H1 (cell line): ENCODE results near the gene ADRM1. TPM values are rescaled to one million over a fixed set of nuclear protein-coding genes. Genes with fewer than 3 reads are reported as not detected.

Experiments used
- CTCF ChIA-PET: fragments of 300-600 bp; sonication (Branson Sonifier 250); formaldehyde crosslinking; loops from one replicate; lab custom pipeline; 2021; ENCODE audit not compliant: partially characterized antibody; lab: Charles Lee
- POLR2A ChIA-PET: fragments of 300-600 bp; sonication (Branson Sonifier 250); formaldehyde crosslinking; loops from one replicate; lab custom pipeline; 2021; ENCODE audit warnings: inconsistent platforms; ENCODE audit not compliant: partially characterized antibody; lab: Charles Lee
- DNase-seq, 2 experiments: peaks; one replicate each; pipeline versions ENCODE4 v3.0.0 to v3.0.0-alpha.2; 2010 to 2022; ENCODE audit warnings: low spot score in 2 of 2, low read depth in 1 of 2, mixed read lengths in 1 of 2
- FAIRE-seq: peaks from 2 replicates; lab custom pipeline; 2011; peaks lifted over from hg19 to GRCh38; lab: Jason Lieb, UNC
- H2AFZ ChIP-seq: 2 replicates; pipeline ENCODE4 v1.8.1; 2012; ENCODE audit warnings: low read length, inconsistent platforms
- H2AK5ac ChIP-seq: 2 replicates; pipeline ENCODE4 v1.6.1; 2013; ENCODE audit warnings: low read depth, low read length
- H2BK120ac ChIP-seq: replicated peaks from 2 replicates; pipeline ENCODE3; 2013; ENCODE audit warnings: low read depth, low read length, inconsistent platforms
- H2BK12ac ChIP-seq: 2 replicates; pipeline ENCODE4 v1.6.1; 2013; ENCODE audit warnings: low read depth, low read length
- H2BK15ac ChIP-seq: 2 replicates; pipeline ENCODE4 v1.6.1; 2013; ENCODE audit warnings: low read length
- H2BK20ac ChIP-seq: 2 replicates; pipeline ENCODE4 v1.6.1; 2013; ENCODE audit warnings: low read length
- H2BK5ac ChIP-seq: 2 replicates; pipeline ENCODE4 v1.6.1; 2013; ENCODE audit warnings: low read depth, low read length
- H3K14ac ChIP-seq: 2 replicates; pipeline ENCODE4 v1.6.1; 2013; ENCODE audit warnings: inconsistent platforms; ENCODE audit not compliant: insufficient read length
- H3K18ac ChIP-seq: 2 replicates; pipeline ENCODE4 v1.6.1; 2013; ENCODE audit warnings: low read length; ENCODE audit errors: extremely low read depth
- H3K23ac ChIP-seq: 2 replicates; pipeline ENCODE4 v1.6.1; 2013; ENCODE audit warnings: inconsistent platforms; ENCODE audit not compliant: insufficient read length
- H3K23me2 ChIP-seq: 2 replicates; pipeline ENCODE4 v1.6.1; 2013; ENCODE audit warnings: low read depth, low read length
- H3K27ac ChIP-seq: 2 replicates; pipeline ENCODE4 v1.6.1; 2011; ENCODE audit warnings: low read depth, low read length, inconsistent platforms
- H3K27me3 ChIP-seq, 4 experiments: replicated peaks in 1 of 4; 1 replicate in 1 of 4; 2 replicates in 3 of 4; pipeline versions ENCODE4 v1.6.1 to v1.8.1; 2011 to 2013; ENCODE audit warnings: low read length in 3 of 4, mild to moderate bottlenecking in 3 of 4, inconsistent platforms in 2 of 4, mixed read lengths in 2 of 4, moderate library complexity in 1 of 4; ENCODE audit not compliant: control insufficient read depth in 3 of 4, insufficient read depth in 3 of 4; ENCODE audit errors: extremely low read depth in 1 of 4
- H3K36me3 ChIP-seq, 4 experiments: 2 replicates each; pipeline versions ENCODE4 v1.6.1 to v1.8.1; 2011 to 2013; ENCODE audit warnings: mild to moderate bottlenecking in 4 of 4, low read length in 3 of 4, moderate library complexity in 2 of 4, control low read depth in 1 of 4, inconsistent platforms in 1 of 4; ENCODE audit not compliant: insufficient read depth in 4 of 4, control insufficient read depth in 2 of 4
- H3K4ac ChIP-seq: replicated peaks from 2 replicates; pipeline ENCODE3; 2013; ENCODE audit warnings: low read length, low read depth, mixed read lengths, inconsistent platforms; ENCODE audit not compliant: insufficient read length
- H3K4me1 ChIP-seq, 4 experiments: replicated peaks in 1 of 4; 1 replicate in 1 of 4; 2 replicates in 3 of 4; pipeline versions ENCODE4 v1.6.1 to v1.8.1; 2011 to 2013; ENCODE audit warnings: low read length in 3 of 4, inconsistent platforms in 2 of 4, mixed read lengths in 1 of 4; ENCODE audit not compliant: insufficient read depth in 4 of 4, control insufficient read depth in 3 of 4
- H3K4me2 ChIP-seq, 2 experiments: 2 replicates each; pipeline versions ENCODE4 v1.6.1 to v1.8.1; 2011 to 2013; ENCODE audit warnings: low read depth in 2 of 2, low read length in 2 of 2, control low read depth in 1 of 2, inconsistent platforms in 1 of 2, mild to moderate bottlenecking in 1 of 2; ENCODE audit not compliant: insufficient read depth in 1 of 2
- H3K4me3 ChIP-seq, 4 experiments: fragments of 200-600, 300-600 bp in 1 of 4; sonication (generic), shearing (Covaris generic), sonication (Bioruptor Twin) in 1 of 4; 2 replicates each; pipeline versions ENCODE4 v1.5.1 to v1.8.1; 2011 to 2016; ENCODE audit warnings: low read length in 4 of 4, low read depth in 3 of 4, control low read depth in 2 of 4, inconsistent platforms in 2 of 4, mild to moderate bottlenecking in 2 of 4, mixed read lengths in 1 of 4, moderate library complexity in 1 of 4; ENCODE audit not compliant: insufficient read depth in 2 of 4; ENCODE audit errors: extremely low read depth in 1 of 4
- H3K56ac ChIP-seq: replicated peaks from 2 replicates; pipeline ENCODE3; 2013; ENCODE audit warnings: low read depth, mild to moderate bottlenecking, mixed read lengths, low read length, inconsistent platforms; ENCODE audit not compliant: insufficient read length
- H3K79me1 ChIP-seq: 2 replicates; pipeline ENCODE4 v1.6.1; 2013; ENCODE audit warnings: low read depth, low read length, control low read depth
- H3K79me2 ChIP-seq, 2 experiments: 2 replicates each; pipeline versions ENCODE4 v1.6.1 to v1.8.1; 2012 to 2013; ENCODE audit warnings: low read length in 2 of 2, mild to moderate bottlenecking in 2 of 2, inconsistent platforms in 1 of 2; ENCODE audit not compliant: insufficient read depth in 2 of 2, control insufficient read depth in 1 of 2
- H3K9ac ChIP-seq, 4 experiments: replicated peaks in 1 of 4; 1 replicate in 1 of 4; 2 replicates in 3 of 4; pipeline versions ENCODE4 v1.6.1 to v1.8.1; 2011 to 2013; ENCODE audit warnings: low read depth in 3 of 4, low read length in 3 of 4, control low read depth in 2 of 4, mild to moderate bottlenecking in 2 of 4, moderate library complexity in 2 of 4, inconsistent platforms in 1 of 4; ENCODE audit errors: extremely low read depth in 1 of 4
- H3K9me3 ChIP-seq, 2 experiments: 2 replicates each; pipeline versions ENCODE4 v1.6.1 to v1.8.1; 2012 to 2013; ENCODE audit warnings: mild to moderate bottlenecking in 2 of 2, moderate library complexity in 2 of 2, control low read depth in 1 of 2, inconsistent platforms in 1 of 2, low read depth in 1 of 2, low read length in 1 of 2, mixed read lengths in 1 of 2; ENCODE audit not compliant: insufficient read depth in 2 of 2
- H4K20me1 ChIP-seq, 2 experiments: replicated peaks in 1 of 2; 2 replicates each; pipeline versions ENCODE3 to v1.8.1; 2011 to 2013; ENCODE audit warnings: inconsistent platforms in 2 of 2, low read length in 2 of 2, mild to moderate bottlenecking in 1 of 2; ENCODE audit not compliant: insufficient read depth in 2 of 2, control insufficient read depth in 1 of 2
- H4K5ac ChIP-seq: 2 replicates; pipeline ENCODE4 v1.6.1; 2013; ENCODE audit warnings: low read length, low read depth, mixed read lengths, inconsistent platforms; ENCODE audit not compliant: insufficient read length
- H4K8ac ChIP-seq: 2 replicates; pipeline ENCODE4 v1.8.0; 2013; ENCODE audit warnings: mild to moderate bottlenecking, moderate library complexity, low read length, inconsistent platforms; ENCODE audit not compliant: insufficient read depth; ENCODE audit errors: extremely low read depth
- H4K91ac ChIP-seq: replicated peaks from 2 replicates; pipeline ENCODE3; 2013; ENCODE audit warnings: low read length, mixed read lengths, inconsistent platforms; ENCODE audit not compliant: insufficient read length
- EZH2 ChIP-seq: fragments of 200-600 bp; sonication (generic); IDR thresholded peaks from 2 replicates; pipeline ENCODE4 v1.7.1; 2012; ENCODE audit warnings: low read depth, mild to moderate bottlenecking, moderate library complexity, low read length, inconsistent platforms; ENCODE audit not compliant: severe bottlenecking
- GABPA ChIP-seq: IDR thresholded peaks from 2 replicates; pipeline ENCODE4 v1.6.1; 2011; ENCODE audit warnings: mild to moderate bottlenecking, low read length, moderate library complexity, borderline replicate concordance; ENCODE audit not compliant: insufficient read depth
- HDAC2 ChIP-seq, 2 experiments: fragments of 300-600 bp in 1 of 2; sonication (generic) in 1 of 2; IDR thresholded peaks; 2 replicates each; pipeline ENCODE4 v1.6.1; 2011 to 2012; ENCODE audit warnings: low read depth in 2 of 2, low read length in 2 of 2, mild to moderate bottlenecking in 2 of 2, moderate library complexity in 2 of 2, borderline replicate concordance in 1 of 2, inconsistent platforms in 1 of 2
- KDM4A ChIP-seq: IDR thresholded peaks from one replicate; pipeline ENCODE4 v1.7.1; 2012; ENCODE audit warnings: low read depth, mild to moderate bottlenecking, moderate library complexity, low read length, inconsistent platforms; ENCODE audit not compliant: severe bottlenecking
- MAFK ChIP-seq: IDR thresholded peaks from 2 replicates; pipeline ENCODE4 v1.6.1; 2012; ENCODE audit warnings: low read depth, mild to moderate bottlenecking, improper control_type of control experiment, low read length
- SIN3A ChIP-seq, 2 experiments: IDR thresholded peaks in 1 of 2; conservative IDR thresholded peaks in 1 of 2; 2 replicates each; pipeline ENCODE4 v1.6.1; 2011 to 2012; ENCODE audit warnings: low read length in 2 of 2, improper control_type of control experiment in 1 of 2, low read depth in 1 of 2, mild to moderate bottlenecking in 1 of 2
- TBP ChIP-seq: IDR thresholded peaks from 2 replicates; pipeline ENCODE4 v1.6.1; 2011; ENCODE audit warnings: low read depth, low read length, improper control_type of control experiment
- WGBS, 2 experiments: shearing (Covaris generic) in 1 of 2; methylation state at CpG; one replicate each; pipeline versions ENCODE4 v1.1.6 to v1.1.7; 2013 to 2015; ENCODE audit warnings: low lambda C conversion rate in 2 of 2, mixed read lengths in 2 of 2, inconsistent platforms in 1 of 2, low coverage in 1 of 2, missing lambda C conversion rate in 1 of 2; ENCODE audit not compliant: insufficient replicate concordance in 2 of 2, insufficient coverage in 1 of 2, insufficient read length in 1 of 2; ENCODE audit errors: extremely low coverage in 1 of 2, missing lambda C conversion rate in 1 of 2; 5-methylcytosine and 5-hydroxymethylcytosine counted together
- polyA plus RNA-seq, 7 experiments: library from polyadenylated mRNA; depleted of rRNA in 3 of 7; stranded (reverse) in 5 of 7; unstranded in 2 of 7; fragments of >200 nt in 5 of 7; fragments of 200-250 nt in 2 of 7; gene quantifications; 1 replicate in 5 of 7; 2 replicates in 1 of 7; 4 replicates in 1 of 7; pipeline versions ENCODE4 v1.2.1 to v1.2.3, GENCODE V29; 2011 to 2013; ENCODE audit warnings: missing spikeins in 2 of 7, mixed read lengths in 2 of 7
- total RNA-seq: library from RNA; stranded (reverse); fragmentation: NEBNext Ultra II Directional; extraction: Animal tissue kit (Norgen Biotek cat#: 25700); gene quantifications from 2 replicates; pipeline ENCODE4 v1.2.1, GENCODE V29; 2021
- TF ChIP-seq, protein P1 (sequence below): IDR thresholded peaks from 2 replicates; pipeline ENCODE4 v1.6.1; 2011; ENCODE audit warnings: low read depth, mild to moderate bottlenecking, low read length; ENCODE audit not compliant: insufficient read depth

ADRM1 gene
- total and polyA plus RNA-seq, 2 of the 8 experiments (the other 6 are each of a cell fraction or from before 2014, with no cell fraction given): 126 to 214 TPM

DNA sequence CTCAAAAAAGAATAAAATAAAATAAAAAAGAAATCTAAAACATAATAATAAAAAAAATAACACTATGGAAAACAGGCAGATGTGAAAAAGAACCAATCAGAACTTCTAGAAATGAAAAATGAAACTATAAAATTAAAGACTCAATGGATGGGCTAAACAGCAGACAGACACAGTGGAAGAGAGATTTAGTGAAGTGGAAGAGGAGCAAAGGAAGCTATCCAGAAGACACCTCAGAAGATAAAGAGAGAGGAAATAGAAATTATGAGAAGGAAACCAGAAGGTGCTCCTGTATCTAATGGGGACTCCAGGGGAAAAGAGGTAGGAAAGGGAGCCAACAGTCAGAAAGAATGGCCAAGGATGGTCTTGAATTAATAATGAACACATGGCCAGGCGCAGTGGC is 45.8 kb downstream of the ADRM1 start:
- no peak overlapping the region for H3K4ac ChIP-seq
- H3K79me1 ChIP-seq: peaks cover 6% of the 10 kb centered on the region
- H2AFZ ChIP-seq: no peak overlapping the region
- H3K4me2 ChIP-seq: no peak overlapping the region
- FAIRE-seq (no peak), DNase-seq (no peak)
- H3K79me2 ChIP-seq: peaks cover 0 to 7% of the 10 kb centered on the region in 2 experiments; a peak in 1 of 4 replicates
- H4K20me1 ChIP-seq: peaks cover 0 to 13% of the 10 kb centered on the region in 2 experiments
- no peak overlapping the region for H2BK120ac ChIP-seq
- H3K23me2 ChIP-seq: no peaks in the 10 kb centered on the region; the same call in 1 of the 2 replicates
- H2BK12ac ChIP-seq: no peak overlapping the region
- H3K4me3 ChIP-seq: no peak overlapping the region
- no peak overlapping the region for H2BK5ac ChIP-seq
- no peak overlapping the region for H4K5ac ChIP-seq
- 85% methylated on average over 1 of the region's 1 CpG; no CpG with 5 or more reads in 1 of the 2 experiments for WGBS, 2 experiments
- H3K18ac ChIP-seq: no peak overlapping the region
- CTCF ChIA-PET: interaction anchor here (0.7 to 1.5 kb wide), 5 partner anchors 9 to 42 kb away, joined by 3 to 5 read pairs (median 3); no protein-coding TSS in a partner anchor
- no peak overlapping the region for H3K56ac ChIP-seq
- H3K36me3 ChIP-seq: peaks cover 26 to 69% (median 60%) of the 10 kb centered on the region in 4 experiments; a peak in 7 of 8 replicates
- H3K27ac ChIP-seq: no peak overlapping the region
- H3K4me1 ChIP-seq: no peaks in the 10 kb centered on the region; a peak in 1 of 7 replicates
- H2BK15ac ChIP-seq: no peak overlapping the region
- H2BK20ac ChIP-seq: no peak overlapping the region
- no peak overlapping the region for H3K23ac ChIP-seq
- H3K9me3 ChIP-seq: peaks cover 0 to 3% of the 10 kb centered on the region in 2 experiments; a peak in 2 of 4 replicates
- POLR2A ChIA-PET: interaction anchor here (0.5 to 12.3 kb wide), 16 partner anchors 8 to 1573 kb away, joined by 3 to 95 read pairs (median 4); no protein-coding TSS in a partner anchor
- no peak overlapping the region for H4K91ac ChIP-seq
- H3K9ac ChIP-seq: no peak overlapping the region
- H3K14ac ChIP-seq: no peak overlapping the region
- no peaks in the 10 kb centered on the region for H3K27me3 ChIP-seq
- no peak for TF ChIP-seq HDAC2 (IDR thresholded peaks at IDR 0.05; ENCODE audit: borderline replicate concordance in 1 of 2, low read depth in 2 of 2, low read length in 2 of 2)
- TF ChIP-seq, protein P1, sequence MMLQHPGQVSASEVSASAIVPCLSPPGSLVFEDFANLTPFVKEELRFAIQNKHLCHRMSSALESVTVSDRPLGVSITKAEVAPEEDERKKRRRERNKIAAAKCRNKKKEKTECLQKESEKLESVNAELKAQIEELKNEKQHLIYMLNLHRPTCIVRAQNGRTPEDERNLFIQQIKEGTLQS: no peak
- no peak for TF ChIP-seq KDM4A
- no peak for TF ChIP-seq MAFK
- no peak for TF ChIP-seq EZH2
- TF ChIP-seq SIN3A (conservative IDR thresholded peaks at IDR 0.05 in 1 of 2, IDR thresholded peaks at IDR 0.05 in 1 of 2; ENCODE audit: low read depth in 1 of 2, low read length in 2 of 2): no peak
- no peak for TF ChIP-seq TBP
- TF ChIP-seq GABPA: no peak
- no peak overlapping the region for H4K8ac ChIP-seq
- no peak overlapping the region for H2AK5ac ChIP-seq
